ENCODE measurements around the gene TASL. TPM values are rescaled to one million over a fixed set of nuclear protein-coding genes. Genes with fewer than 3 reads are reported as not detected.

Gene TASL
- total RNA-seq, 6 experiments from 2014 or later = not detected

DNA sequence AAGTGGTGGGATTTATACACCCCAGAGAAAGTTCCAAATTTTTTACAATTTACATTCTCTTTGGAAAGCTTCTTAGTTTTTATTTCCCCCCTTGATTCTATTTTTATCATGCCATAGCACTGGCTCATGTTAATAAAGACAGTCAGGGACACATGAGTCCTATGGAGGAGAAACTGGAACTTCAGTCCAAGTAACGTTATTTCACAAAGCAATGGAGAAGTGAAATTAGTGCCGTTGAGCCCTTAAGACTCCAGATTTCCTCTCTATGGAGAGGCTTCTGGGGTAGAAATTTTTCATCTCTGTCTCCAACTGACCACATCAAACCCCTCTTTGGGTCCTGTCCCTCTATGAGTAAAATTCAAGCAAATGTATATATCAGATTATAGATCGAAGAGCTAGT, 12.8 kb upstream of the TASL start:
- Mint-ChIP-seq H3K9me3 (no peaks in the 10 kb centered on the region), H3K36me3 (ENCODE audit: low read depth) (no peaks in the 10 kb centered on the region), H3K4me3 (no peak overlapping the region), H3K27ac (no peak overlapping the region), H3K27me3 (ENCODE audit: insufficient read depth) (no peaks in the 10 kb centered on the region), H3K4me1 (ENCODE audit: low read depth) (no peaks in the 10 kb centered on the region)
- DNase-seq = no peak
- TF ChIP-seq, protein P1, sequence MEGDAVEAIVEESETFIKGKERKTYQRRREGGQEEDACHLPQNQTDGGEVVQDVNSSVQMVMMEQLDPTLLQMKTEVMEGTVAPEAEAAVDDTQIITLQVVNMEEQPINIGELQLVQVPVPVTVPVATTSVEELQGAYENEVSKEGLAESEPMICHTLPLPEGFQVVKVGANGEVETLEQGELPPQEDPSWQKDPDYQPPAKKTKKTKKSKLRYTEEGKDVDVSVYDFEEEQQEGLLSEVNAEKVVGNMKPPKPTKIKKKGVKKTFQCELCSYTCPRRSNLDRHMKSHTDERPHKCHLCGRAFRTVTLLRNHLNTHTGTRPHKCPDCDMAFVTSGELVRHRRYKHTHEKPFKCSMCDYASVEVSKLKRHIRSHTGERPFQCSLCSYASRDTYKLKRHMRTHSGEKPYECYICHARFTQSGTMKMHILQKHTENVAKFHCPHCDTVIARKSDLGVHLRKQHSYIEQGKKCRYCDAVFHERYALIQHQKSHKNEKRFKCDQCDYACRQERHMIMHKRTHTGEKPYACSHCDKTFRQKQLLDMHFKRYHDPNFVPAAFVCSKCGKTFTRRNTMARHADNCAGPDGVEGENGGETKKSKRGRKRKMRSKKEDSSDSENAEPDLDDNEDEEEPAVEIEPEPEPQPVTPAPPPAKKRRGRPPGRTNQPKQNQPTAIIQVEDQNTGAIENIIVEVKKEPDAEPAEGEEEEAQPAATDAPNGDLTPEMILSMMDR (IDR thresholded peaks at IDR 0.05) = no peak

DNA sequence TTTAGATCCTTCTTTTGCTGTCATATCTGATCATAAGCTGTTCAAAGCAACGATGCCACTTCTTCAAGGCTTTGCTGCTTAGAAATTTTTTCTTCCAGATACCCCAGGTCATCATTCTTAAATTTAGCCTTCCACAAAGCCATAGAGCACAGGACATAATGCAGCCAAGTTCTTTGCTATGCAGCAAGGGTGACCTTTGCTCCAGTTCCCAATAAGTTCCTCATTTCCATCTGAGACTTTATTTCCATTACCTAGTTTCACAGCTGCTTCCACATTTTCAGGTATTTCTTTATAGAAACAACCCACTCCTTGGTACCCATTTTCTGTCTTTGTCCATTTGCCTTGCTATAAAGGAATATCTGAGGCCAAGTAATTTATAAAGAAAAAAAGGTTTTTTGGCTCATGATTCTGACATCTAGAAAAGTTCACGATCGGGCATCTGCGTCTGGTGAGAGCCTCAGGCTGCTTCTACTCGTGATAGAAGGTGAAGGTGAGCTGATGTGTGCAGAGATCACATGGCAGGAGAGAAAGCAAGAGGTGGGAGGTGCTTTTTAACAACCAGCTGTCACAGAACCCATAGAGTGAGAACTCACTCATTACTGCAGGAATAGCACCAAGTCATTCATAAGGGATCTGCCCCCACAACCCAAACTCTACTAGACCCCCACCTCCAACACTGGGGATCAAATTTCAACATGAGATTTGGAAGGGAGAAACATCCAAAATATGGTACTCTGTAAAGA, 11.8 kb upstream of the TASL start:
- Mint-ChIP-seq H3K27me3 (ENCODE audit: insufficient read depth) (no peaks in the 10 kb centered on the region), H3K27ac (no peak overlapping the region), H3K36me3 (ENCODE audit: low read depth) (no peaks in the 10 kb centered on the region), H3K9me3 (no peaks in the 10 kb centered on the region), H3K4me3 (no peak overlapping the region), H3K4me1 (ENCODE audit: low read depth) (no peaks in the 10 kb centered on the region)
- TF ChIP-seq, protein P1 (IDR thresholded peaks at IDR 0.05) = no peak
- DNase-seq = no peak

DNA sequence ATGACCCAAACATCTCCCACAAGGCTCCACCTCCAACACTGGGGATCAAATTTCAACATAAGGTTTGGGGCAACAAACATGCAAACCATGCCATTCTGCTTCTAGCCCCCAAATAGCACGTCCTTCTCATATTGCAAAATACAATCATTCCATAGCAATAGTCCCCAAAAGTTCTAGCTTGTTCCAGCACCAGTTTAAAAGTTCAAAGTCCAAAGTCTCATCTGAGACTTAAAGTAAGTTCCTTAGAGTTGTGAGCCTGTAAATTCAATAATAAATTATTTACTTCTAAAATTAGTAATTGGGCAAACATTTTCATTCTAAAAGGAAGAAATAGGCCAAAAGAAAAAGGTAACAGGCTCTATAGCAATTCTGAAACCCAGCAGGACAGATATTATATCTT, 8.9 kb upstream of the TASL start:
- Mint-ChIP-seq H3K36me3 (ENCODE audit: low read depth) (no peaks in the 10 kb centered on the region), H3K27me3 (ENCODE audit: insufficient read depth) (no peaks in the 10 kb centered on the region), H3K4me1 (ENCODE audit: low read depth) (no peaks in the 10 kb centered on the region), H3K9me3 (no peaks in the 10 kb centered on the region), H3K4me3 (no peak overlapping the region), H3K27ac (no peak overlapping the region)
- TF ChIP-seq, protein P1 (IDR thresholded peaks at IDR 0.05) = no peak
- DNase-seq = no peak

DNA sequence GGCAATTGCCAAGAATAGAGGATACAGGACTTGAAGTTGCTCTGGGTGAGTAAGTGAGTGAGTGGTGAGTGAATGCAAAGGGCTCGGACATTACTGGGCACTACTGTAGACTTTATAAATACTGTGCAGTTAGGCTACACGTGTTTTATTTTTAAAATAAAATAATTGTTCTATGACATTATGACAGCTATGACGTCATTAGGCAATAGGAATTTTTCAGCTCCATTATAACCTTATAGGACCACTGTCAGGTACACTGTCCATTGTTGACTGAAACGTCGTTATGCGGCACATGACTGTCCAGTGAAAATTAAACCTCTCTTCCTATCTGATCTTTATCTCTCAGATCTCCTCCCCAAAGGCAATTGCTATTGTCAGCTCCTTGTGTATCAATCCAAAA, 5.1 kb upstream of the TASL start:
- Mint-ChIP-seq H3K36me3 (ENCODE audit: low read depth) (no peaks in the 10 kb centered on the region), H3K4me1 (ENCODE audit: low read depth) (no peaks in the 10 kb centered on the region), H3K27ac (no peak overlapping the region), H3K4me3 (no peak overlapping the region), H3K9me3 (no peaks in the 10 kb centered on the region), H3K27me3 (ENCODE audit: insufficient read depth) (no peaks in the 10 kb centered on the region)
- TF ChIP-seq, protein P1 (IDR thresholded peaks at IDR 0.05) = no peak
- DNase-seq = no peak

DNA sequence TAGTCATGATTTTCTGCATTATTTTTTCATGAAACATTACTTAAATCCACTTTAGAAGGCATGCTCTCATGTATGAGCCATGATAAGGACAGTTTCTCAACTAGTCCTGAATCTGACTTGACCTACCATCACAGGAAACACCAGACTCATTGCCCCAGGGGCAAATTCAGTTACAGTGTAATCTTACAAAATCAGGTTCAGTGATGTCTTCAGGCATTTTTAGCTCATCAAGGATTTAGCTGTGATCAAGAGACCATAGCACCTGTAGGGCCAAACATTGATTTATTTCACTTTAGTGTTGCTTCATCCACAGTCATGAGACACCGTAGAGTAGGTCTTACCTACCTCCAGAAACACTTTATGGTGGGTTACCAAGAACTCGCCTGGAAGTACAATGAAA, 3.1 kb upstream of the TASL start:
- Mint-ChIP-seq H3K27ac (no peak overlapping the region), H3K36me3 (ENCODE audit: low read depth) (no peaks in the 10 kb centered on the region), H3K4me3 (no peak overlapping the region), H3K9me3 (no peaks in the 10 kb centered on the region), H3K4me1 (ENCODE audit: low read depth) (no peaks in the 10 kb centered on the region), H3K27me3 (ENCODE audit: insufficient read depth) (no peaks in the 10 kb centered on the region)
- no peak for DNase-seq
- TF ChIP-seq, protein P1 (IDR thresholded peaks at IDR 0.05) = no peak
